Measurements from ENCODE around the gene PRKAR1B.

Gene PRKAR1B

DNA sequence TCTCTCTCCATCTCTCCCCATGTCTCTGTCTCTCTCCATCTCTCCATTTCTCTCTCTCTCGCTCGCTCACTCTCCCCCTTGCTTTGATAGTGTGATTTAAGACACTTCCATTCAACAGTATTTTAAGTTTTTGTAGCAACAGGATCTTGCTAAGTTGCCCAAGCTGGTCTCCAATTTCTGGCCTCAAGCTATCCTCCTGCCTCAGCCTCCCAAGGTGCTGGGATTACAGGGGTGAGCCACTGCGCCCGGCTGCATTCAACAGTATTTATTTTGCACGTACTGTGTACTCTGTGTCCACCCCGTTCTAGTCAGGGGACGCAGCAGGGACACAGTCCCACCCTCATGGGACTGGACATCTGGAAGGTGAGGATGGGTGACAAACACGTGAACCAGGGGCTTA lies 193.0 kb downstream of the PRKAR1B start:
- DNase-seq: no peak

DNA sequence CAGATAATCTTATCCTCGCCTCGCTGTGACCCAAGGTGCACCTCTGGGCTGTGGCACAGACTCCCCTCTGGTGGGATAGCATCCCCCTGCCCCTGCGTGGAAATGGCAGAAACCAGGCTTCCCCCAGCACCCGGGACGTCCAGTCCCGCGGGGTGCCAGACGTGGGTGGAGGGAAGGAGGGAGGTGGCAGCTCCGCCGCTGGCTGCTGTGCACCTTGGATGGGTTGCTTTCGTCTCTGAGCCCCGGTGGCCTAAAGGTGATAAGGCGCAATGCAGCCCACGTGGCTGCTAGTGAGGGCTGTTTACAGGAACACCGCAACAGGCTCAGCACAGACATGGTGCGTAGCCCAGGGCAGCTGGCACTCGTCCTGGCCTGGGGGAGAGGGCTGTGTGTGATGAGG lies 193.8 kb downstream of the PRKAR1B start:
- no peak for DNase-seq

GRCh38 chr7:532379-533143 lies 194.5 kb downstream of the PRKAR1B start:
- no peak for DNase-seq

- DNase-seq: no peak
Observed at GRCh38 chr7:531777-532176, 195.3 kb downstream of the PRKAR1B start.

DNA sequence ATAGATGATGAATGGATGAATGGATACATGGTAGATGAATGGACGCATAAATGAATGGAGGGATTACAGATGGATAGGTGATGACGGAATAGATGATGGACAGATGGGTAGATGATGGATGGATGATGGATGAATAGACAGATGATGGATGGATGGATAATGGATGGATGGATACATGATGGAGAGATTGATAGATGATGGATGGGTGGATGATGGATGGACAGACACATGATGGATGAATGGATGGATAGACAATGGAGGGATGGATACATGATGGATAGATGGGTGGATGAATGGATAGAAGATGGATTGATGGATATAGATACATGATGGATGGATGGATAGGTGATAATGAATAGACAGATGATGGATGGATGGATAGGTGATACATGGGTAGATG lies 198.6 kb downstream of the PRKAR1B start:
- no peak for DNase-seq

DNA sequence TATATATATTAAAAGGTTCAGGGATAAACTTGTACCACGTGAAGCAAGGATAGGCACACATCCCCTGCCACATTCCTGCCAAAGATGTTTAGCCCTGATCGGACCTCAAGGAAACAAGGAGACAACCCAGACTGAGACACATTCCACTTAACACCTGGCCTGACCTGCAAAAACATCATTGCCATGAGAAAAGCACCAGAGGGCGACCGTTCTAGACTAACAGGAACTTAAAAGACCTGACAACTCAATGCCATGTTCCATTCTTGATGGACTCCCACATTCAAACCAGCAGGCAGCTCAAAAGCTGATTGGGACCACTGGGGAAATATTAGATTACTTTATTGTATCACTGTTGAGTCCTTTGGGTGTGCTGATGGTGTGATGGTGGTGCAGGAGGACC lies 199.4 kb downstream of the PRKAR1B start:
- DNase-seq: no peak

DNA sequence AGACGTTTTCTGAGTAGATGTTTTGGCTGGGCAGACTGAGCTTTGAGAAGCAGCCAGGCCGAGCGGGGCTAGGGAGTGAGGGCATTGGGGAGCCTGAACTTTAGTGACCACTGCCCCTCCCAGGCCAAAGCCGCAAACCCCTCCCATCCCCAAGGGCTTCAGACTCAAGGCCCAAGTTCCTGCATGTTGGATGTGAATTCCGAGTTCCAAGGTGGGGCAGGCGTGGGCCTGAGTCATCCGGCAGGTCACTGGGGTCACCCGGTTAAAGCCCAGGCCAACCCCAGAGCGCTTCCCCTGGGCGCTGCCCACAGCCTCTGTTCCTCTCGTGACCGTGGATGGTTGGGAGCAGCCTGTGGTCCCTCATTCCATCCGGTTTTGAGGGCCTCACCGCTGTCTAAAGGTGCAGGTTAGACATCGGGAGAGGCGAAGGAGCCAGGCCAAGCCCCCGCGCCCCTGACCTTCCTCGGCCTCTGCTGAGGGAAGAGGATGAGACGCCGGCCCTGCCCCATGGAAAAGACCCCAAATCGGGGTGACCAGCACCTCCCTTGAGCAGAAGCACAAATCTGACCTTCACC lies 200.5 kb downstream of the PRKAR1B start:
- DNase-seq: no peak

DNA sequence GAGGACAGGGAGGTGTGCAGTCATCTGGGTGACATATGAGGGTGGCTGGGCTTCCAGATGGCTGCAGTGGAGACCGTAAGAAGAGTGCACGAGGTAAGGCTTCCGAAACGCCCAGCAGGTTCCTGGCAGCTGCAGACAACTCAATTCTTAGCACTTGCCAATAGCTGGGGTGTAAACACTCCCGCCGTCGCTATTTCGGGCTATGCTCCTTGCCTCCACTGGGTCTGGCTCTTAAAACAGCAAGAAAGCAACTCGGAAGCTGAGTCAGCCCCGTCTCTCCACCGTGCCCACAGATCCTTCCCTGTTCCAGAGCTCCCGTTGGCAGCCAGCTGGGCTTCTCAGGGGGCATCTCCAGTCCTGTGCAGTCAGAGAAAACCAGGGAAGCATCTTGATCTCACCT lies 201.3 kb downstream of the PRKAR1B start:
- DNase-seq: no peak

DNA sequence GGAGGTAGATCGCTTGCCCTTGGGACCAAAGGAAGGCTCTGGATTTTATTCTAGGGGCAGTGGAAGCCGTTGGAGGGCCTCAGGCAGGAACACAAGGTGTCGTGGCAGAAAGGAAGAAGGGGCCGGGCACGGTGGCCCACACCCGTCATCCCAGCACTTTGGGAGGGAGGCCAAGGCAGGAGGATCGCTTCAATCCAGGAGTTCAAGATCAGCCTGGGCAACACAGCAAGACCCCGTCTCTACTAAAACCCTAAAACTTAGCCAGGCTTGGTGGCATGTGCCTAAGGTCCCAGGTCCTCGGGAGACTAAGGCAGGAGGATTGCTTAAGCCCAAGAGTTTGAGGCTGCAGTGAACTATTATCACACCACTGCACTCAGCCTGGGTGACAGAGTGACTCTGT lies 202.3 kb downstream of the PRKAR1B start:
- no peak for DNase-seq

DNA sequence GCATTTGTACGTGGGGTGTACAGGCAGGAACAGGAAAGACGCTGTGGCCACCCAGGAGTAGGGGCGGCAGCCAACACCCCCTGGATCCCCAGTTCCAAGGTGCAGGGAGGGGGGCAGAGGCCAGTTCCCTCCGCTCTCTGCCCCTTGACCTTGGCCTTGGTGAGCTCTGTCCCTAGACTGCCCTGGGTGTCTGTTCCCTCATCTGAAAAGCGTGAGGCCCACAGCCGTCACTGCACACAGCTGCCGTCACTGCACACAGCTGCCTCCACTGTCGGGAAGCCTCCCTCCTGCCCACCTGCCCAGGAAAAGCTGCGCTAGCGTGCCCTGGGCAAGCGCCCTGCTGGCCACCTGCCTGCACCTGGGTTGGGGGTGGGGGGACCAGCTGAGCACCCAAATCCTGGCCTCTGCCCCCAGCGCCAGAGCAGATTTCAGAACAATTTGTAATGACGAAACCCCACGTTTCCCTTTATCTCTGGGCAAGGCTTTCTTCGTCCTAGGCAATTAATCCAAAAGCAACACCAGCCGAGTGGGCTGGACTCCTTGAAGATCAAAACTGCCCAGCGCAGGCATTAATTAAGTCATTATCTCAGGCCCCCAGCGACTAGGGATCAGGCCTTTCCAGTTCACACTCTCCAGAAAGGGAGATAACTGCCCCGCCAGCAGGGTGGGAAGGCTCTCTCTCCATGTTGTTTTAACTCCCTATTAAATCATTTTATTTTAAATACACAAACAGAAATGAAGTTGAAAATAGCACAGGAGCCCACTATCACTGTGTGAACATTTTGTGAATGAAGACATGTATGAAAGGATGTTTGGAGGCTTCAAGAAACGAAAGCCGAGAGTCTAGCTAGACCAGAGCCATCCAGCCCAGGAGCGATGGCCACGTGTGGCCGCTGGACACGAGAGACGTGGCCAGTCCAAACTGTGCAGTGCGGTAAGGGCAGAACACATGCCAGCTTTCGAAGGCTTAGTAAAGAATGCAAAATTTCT lies 203.4 kb downstream of the PRKAR1B start:
- no peak for DNase-seq

- DNase-seq: no peak
Observed at GRCh38 chr7:522951-523314, 204.1 kb downstream of the PRKAR1B start.

GRCh38 chr7:522071-522950 lies 204.8 kb downstream of the PRKAR1B start:
- DNase-seq: peak; percentile 74

GRCh38 chr7:521221-522070 lies 205.6 kb downstream of the PRKAR1B start:
- peak; percentile 68 for DNase-seq

DNA sequence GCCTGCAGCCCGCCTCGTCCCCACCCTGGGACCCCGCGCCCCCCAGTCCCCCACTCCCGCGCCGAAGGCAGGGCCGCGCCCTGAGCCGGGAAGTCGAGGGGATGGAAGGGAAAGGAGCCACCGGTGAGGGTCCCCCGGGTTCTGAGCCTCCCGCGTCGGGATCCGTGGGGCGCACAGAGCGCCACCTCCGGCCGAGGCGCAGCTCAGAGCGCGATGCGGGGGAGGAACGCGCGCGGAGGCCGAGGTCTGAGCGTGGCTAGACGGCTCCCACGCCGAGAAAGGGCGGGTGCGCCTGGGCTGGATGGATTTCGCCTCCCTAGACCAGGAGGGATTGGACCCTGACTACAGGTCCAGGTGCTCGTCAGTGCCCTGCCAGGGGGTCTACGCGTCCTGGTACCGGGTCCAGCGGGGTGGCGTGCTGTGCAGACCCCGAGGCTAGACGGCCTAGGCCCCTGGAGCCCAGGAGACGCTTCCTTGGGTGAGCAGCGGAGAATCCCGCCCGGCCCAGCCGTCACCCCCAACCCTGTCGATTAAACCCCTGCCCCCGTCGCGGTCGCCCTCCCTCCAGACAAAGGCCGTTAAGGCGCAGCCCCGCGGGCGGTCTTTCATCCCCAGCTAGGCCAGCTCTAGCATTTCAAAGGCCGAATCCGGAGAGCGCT lies 206.4 kb downstream of the PRKAR1B start:
- no peak for DNase-seq

GRCh38 chr7:519484-520390 lies 207.3 kb downstream of the PRKAR1B start, which contains the start of gene PDGFA:
PDGFA (minus strand) TSS chr7:519846; CDS start chr7:519001, 845 bp downstream.
- DNase-seq: peak; percentile 70

GRCh38 chr7:518630-519483 lies 208.2 kb downstream of the PRKAR1B start:
- peak; percentile 78 for DNase-seq

- DNase-seq: peak; percentile 68
Observed at GRCh38 chr7:517774-518629, 209.1 kb downstream of the PRKAR1B start.

Measured in activated CD8-positive, alpha-beta memory T cell treated with anti-CD3 and anti-CD28 coated beads for 24 hours (primary cell).